ENCODE measurements around the gene SYNE3. TPM values are rescaled to one million over a fixed set of nuclear protein-coding genes. Genes with fewer than 3 reads are reported as not detected.

SYNE3 gene
- total and polyA plus RNA-seq, 2 of the 8 experiments (the other 6 are each of a cell fraction or from before 2014, with no cell fraction given), result under 0.01 TPM; not detected in 1

- TF ChIP-seq, protein P1, sequence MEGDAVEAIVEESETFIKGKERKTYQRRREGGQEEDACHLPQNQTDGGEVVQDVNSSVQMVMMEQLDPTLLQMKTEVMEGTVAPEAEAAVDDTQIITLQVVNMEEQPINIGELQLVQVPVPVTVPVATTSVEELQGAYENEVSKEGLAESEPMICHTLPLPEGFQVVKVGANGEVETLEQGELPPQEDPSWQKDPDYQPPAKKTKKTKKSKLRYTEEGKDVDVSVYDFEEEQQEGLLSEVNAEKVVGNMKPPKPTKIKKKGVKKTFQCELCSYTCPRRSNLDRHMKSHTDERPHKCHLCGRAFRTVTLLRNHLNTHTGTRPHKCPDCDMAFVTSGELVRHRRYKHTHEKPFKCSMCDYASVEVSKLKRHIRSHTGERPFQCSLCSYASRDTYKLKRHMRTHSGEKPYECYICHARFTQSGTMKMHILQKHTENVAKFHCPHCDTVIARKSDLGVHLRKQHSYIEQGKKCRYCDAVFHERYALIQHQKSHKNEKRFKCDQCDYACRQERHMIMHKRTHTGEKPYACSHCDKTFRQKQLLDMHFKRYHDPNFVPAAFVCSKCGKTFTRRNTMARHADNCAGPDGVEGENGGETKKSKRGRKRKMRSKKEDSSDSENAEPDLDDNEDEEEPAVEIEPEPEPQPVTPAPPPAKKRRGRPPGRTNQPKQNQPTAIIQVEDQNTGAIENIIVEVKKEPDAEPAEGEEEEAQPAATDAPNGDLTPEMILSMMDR (IDR thresholded peaks at IDR 0.05; ENCODE audit: control extremely low read depth in 1 of 3, insufficient read depth in 1 of 3, low read depth in 1 of 3, low read length in 3 of 3), result no peak
- TF ChIP-seq JUN (IDR thresholded peaks at IDR 0.05; ENCODE audit: low read depth, low read length) (no peak), NANOG (IDR thresholded peaks at IDR 0.05; ENCODE audit: insufficient read depth, low read depth, low read length, poor library complexity, severe bottlenecking) (no peak), SIN3A (conservative IDR thresholded peaks at IDR 0.05 in 1 of 2, IDR thresholded peaks at IDR 0.05 in 1 of 2; ENCODE audit: low read depth in 1 of 2, low read length in 2 of 2) (no peak), POLR2AphosphoS5 (IDR thresholded peaks at IDR 0.05; ENCODE audit: low read depth, low read length) (no peak), BCL11A (IDR thresholded peaks at IDR 0.05; ENCODE audit: low read depth in 2 of 2, low read length in 2 of 2) (no peak), RFX5 (IDR thresholded peaks at IDR 0.05; ENCODE audit: borderline replicate concordance, low read depth, low read length) (no peak)
Observed at GRCh38 chr14:95489214-95490137, 27.0 kb downstream of the SYNE3 start (continued).

Data from H1 (cell line).